Neuronal stem cell (in vitro differentiated cells): Measurements from ENCODE around the gene USO1.
"Not testable (repeated sequence)": the region's sequence is repeated elsewhere in the genome, so short reads cannot be mapped to it uniquely, and the experiment has no call there.

Source experiments
- DNase-seq: peaks from one replicate; pipeline ENCODE4 v3.0.0-alpha.2; 2013; ENCODE audit warnings: low spot score
- H2AFZ ChIP-seq: one replicate; pipeline ENCODE4 v1.6.1; 2013; ENCODE audit warnings: mild to moderate bottlenecking, low read length, inconsistent platforms
- H2AK5ac ChIP-seq: 2 replicates; pipeline ENCODE4 v1.6.1; 2013; ENCODE audit warnings: low read depth, mild to moderate bottlenecking, inconsistent platforms, low read length, moderate library complexity, mixed read lengths
- H2BK120ac ChIP-seq: 2 replicates; pipeline ENCODE4 v1.6.1; 2013; ENCODE audit warnings: low read depth, mild to moderate bottlenecking, inconsistent platforms, low read length, moderate library complexity, mixed read lengths
- H2BK12ac ChIP-seq: one replicate; pipeline ENCODE4 v1.6.1; 2013; ENCODE audit warnings: low read length, inconsistent platforms
- H2BK15ac ChIP-seq: 2 replicates; pipeline ENCODE4 v1.6.1; 2013; ENCODE audit warnings: mild to moderate bottlenecking, low read length, inconsistent platforms, mixed read lengths
- H2BK5ac ChIP-seq: one replicate; pipeline ENCODE4 v1.6.1; 2013; ENCODE audit warnings: inconsistent platforms, mild to moderate bottlenecking, low read length, moderate library complexity
- H3K14ac ChIP-seq: one replicate; pipeline ENCODE4 v1.6.1; 2013; ENCODE audit warnings: low read length, inconsistent platforms
- H3K18ac ChIP-seq: 2 replicates; pipeline ENCODE4 v1.6.1; 2013; ENCODE audit warnings: low read length, inconsistent platforms
- H3K23ac ChIP-seq: 2 replicates; pipeline ENCODE4 v1.6.1; 2013; ENCODE audit warnings: low read depth, mild to moderate bottlenecking, mixed read lengths, low read length, inconsistent platforms; ENCODE audit not compliant: poor library complexity
- H3K27ac ChIP-seq: replicated peaks from 3 replicates; pipeline ENCODE4 v1.5.1; 2013; ENCODE audit warnings: low read length, inconsistent platforms
- H3K27me3 ChIP-seq, 3 experiments: 2 replicates each; pipeline ENCODE4 v1.6.1; 2013; ENCODE audit warnings: low read length in 3 of 3, mild to moderate bottlenecking in 2 of 3, inconsistent platforms in 1 of 3, low read depth in 1 of 3, mixed read lengths in 1 of 3, moderate library complexity in 1 of 3; ENCODE audit not compliant: control insufficient read depth in 3 of 3, insufficient read depth in 3 of 3
- H3K36me3 ChIP-seq, 2 donors: replicated peaks in 1 of 2; 2 replicates each; pipeline ENCODE4 v1.6.1; 2013; ENCODE audit warnings: low read length in 2 of 2; ENCODE audit not compliant: control insufficient read depth in 2 of 2, insufficient read depth in 2 of 2
- H3K4ac ChIP-seq: 2 replicates; pipeline ENCODE4 v1.6.1; 2013; ENCODE audit warnings: inconsistent platforms, mild to moderate bottlenecking, low read length, moderate library complexity
- H3K4me1 ChIP-seq, 2 donors: 1 replicate in 1 of 2; 2 replicates in 1 of 2; pipeline ENCODE4 v1.6.1; 2013; ENCODE audit warnings: low read length in 2 of 2, low read depth in 1 of 2; ENCODE audit not compliant: control insufficient read depth in 2 of 2, insufficient read depth in 1 of 2
- H3K4me2 ChIP-seq: one replicate; pipeline ENCODE4 v1.6.1; 2013; ENCODE audit warnings: mild to moderate bottlenecking, low read length, inconsistent platforms; ENCODE audit not compliant: insufficient read depth, poor library complexity, severe bottlenecking
- H3K4me3 ChIP-seq, 2 donors: 2 replicates each; pipeline ENCODE4 v1.5.1; 2013; ENCODE audit warnings: low read length in 2 of 2, mild to moderate bottlenecking in 2 of 2, inconsistent platforms in 1 of 2, moderate library complexity in 1 of 2
- H3K79me1 ChIP-seq: one replicate; pipeline ENCODE4 v1.6.1; 2013; ENCODE audit warnings: low read depth, mild to moderate bottlenecking, inconsistent platforms, low read length, moderate library complexity
- H3K9ac ChIP-seq: one replicate; pipeline ENCODE4 v1.6.1; 2013; ENCODE audit warnings: mild to moderate bottlenecking, low read depth, low read length, inconsistent platforms; ENCODE audit not compliant: poor library complexity
- H3K9me3 ChIP-seq, 2 donors: replicated peaks in 1 of 2; 2 replicates each; pipeline versions ENCODE3 to v1.6.1; 2013; ENCODE audit warnings: low read length in 2 of 2, mild to moderate bottlenecking in 2 of 2, inconsistent platforms in 1 of 2, low read depth in 1 of 2, mixed read lengths in 1 of 2, moderate library complexity in 1 of 2; ENCODE audit not compliant: control insufficient read depth in 2 of 2, insufficient read depth in 1 of 2
- H4K8ac ChIP-seq: one replicate; pipeline ENCODE4 v1.6.1; 2013; ENCODE audit warnings: low read depth, mild to moderate bottlenecking, inconsistent platforms, low read length, moderate library complexity
- H4K91ac ChIP-seq: one replicate; pipeline ENCODE4 v1.6.1; 2013; ENCODE audit warnings: low read length, low read depth, mild to moderate bottlenecking, inconsistent platforms; ENCODE audit not compliant: poor library complexity
- WGBS, 2 donors: extraction: QIAGEN DNeasy Blood & Tissue Kit; methylation state at CpG; one replicate each; pipeline ENCODE4 v1.1.7; 2013; ENCODE audit warnings: missing lambda C conversion rate in 2 of 2, mixed read lengths in 1 of 2; ENCODE audit not compliant: insufficient read length in 2 of 2, insufficient replicate concordance in 1 of 2; ENCODE audit errors: extremely low coverage in 2 of 2; 5-methylcytosine and 5-hydroxymethylcytosine counted together

Gene USO1

GRCh38 chr4:75725942-75726538, 1.7 kb downstream of the USO1 start:
- Histone ChIP-seq H3K4me3 (peak overlapping the region; percentile 56 to 58), H3K4me2 (peak overlapping the region; percentile 25)
- H2BK120ac ChIP-seq, H3K23ac ChIP-seq, H3K36me3 ChIP-seq, H2AK5ac ChIP-seq, H3K79me1 ChIP-seq, H3K9me3 ChIP-seq, H2BK5ac ChIP-seq, H2BK12ac ChIP-seq, H3K14ac ChIP-seq, H3K18ac ChIP-seq, H4K8ac ChIP-seq, H3K4ac ChIP-seq, H3K27ac ChIP-seq, H2AFZ ChIP-seq, H3K4me1 ChIP-seq, H3K9ac ChIP-seq, H3K27me3 ChIP-seq, H2BK15ac ChIP-seq, H4K91ac ChIP-seq, DNase-seq: not testable (repeated sequence)
- no CpG with 5 or more reads among the region's 20 CpGs for WGBS, 2 donors

GRCh38 chr4:75726577-75726976, 2.2 kb downstream of the USO1 start:
- peaks cover 2% of the 10 kb centered on the region for H3K79me1 ChIP-seq
- DNase-seq: no peak
- H2AK5ac ChIP-seq: no peak overlapping the region
- no peak overlapping the region for H2BK120ac ChIP-seq
- peaks cover 1 to 7% of the 10 kb centered on the region in 2 donors for H3K4me1 ChIP-seq
- H2BK12ac ChIP-seq: no peak overlapping the region
- no peaks in the 10 kb centered on the region for H3K9me3 ChIP-seq
- H3K27me3 ChIP-seq: no peaks in the 10 kb centered on the region
- no peak overlapping the region for H3K23ac ChIP-seq
- H3K9ac ChIP-seq: no peak overlapping the region
- no peak overlapping the region for H3K4ac ChIP-seq
- H3K4me2 ChIP-seq: no peak overlapping the region
- no peak overlapping the region for H3K4me3 ChIP-seq
- no peak overlapping the region for H2BK15ac ChIP-seq
- H3K14ac ChIP-seq: no peak overlapping the region
- H2BK5ac ChIP-seq: no peak overlapping the region
- WGBS, 2 donors: no CpG with 5 or more reads among the region's 3 CpGs
- no peak overlapping the region for H3K27ac ChIP-seq
- peaks cover 0 to 2% of the 10 kb centered on the region in 2 donors for H3K36me3 ChIP-seq
- no peak overlapping the region for H4K8ac ChIP-seq
- H3K18ac ChIP-seq: no peak overlapping the region
- H4K91ac ChIP-seq: no peak overlapping the region
- no peak overlapping the region for H2AFZ ChIP-seq

GRCh38 chr4:75727073-75727472, 2.7 kb downstream of the USO1 start:
- Histone ChIP-seq H2BK12ac (no peak overlapping the region), H3K14ac (no peak overlapping the region), H3K18ac (no peak overlapping the region), H4K8ac (no peak overlapping the region), H3K4me3 (no peak overlapping the region), H3K4me2 (no peak overlapping the region), H3K9me3 (no peaks in the 10 kb centered on the region), H2AK5ac (no peak overlapping the region), H3K36me3 (peaks cover 0 to under 1% of the 10 kb centered on the region in 2 donors), H3K27ac (no peak overlapping the region), H2BK5ac (no peak overlapping the region), H3K4ac (no peak overlapping the region), H2BK120ac (no peak overlapping the region), H4K91ac (no peak overlapping the region), H2AFZ (no peak overlapping the region), H2BK15ac (no peak overlapping the region), H3K79me1 (peaks cover 2% of the 10 kb centered on the region), H3K27me3 (no peaks in the 10 kb centered on the region), H3K4me1 (peaks cover 1 to 7% of the 10 kb centered on the region in 2 donors), H3K9ac (no peak overlapping the region), H3K23ac (no peak overlapping the region)
- no CpG with 5 or more reads among the region's 1 CpG for WGBS, 2 donors
- DNase-seq: no peak

DNA sequence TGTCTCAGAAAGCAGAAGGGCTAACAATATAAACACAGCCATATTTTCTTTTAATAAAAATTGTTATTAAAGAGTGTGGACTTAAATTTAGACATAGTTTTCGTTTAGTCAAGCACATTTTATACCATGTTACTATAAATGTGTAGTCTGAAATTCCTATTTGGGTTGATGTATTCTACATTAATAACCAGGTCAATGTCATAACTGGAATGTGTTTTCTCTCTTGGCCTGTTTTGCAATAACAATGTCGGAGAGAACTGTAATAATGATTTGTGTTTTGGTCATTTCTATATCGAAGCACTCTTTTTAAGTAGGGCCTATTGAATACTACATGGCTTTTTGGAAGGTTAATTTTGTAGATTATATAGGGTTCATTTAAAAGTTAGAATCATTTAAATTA, 5.5 kb downstream of the USO1 start:
- Histone ChIP-seq H3K4me2 (no peak overlapping the region), H2BK5ac (no peak overlapping the region), H3K27me3 (no peaks in the 10 kb centered on the region), H2AK5ac (no peak overlapping the region), H3K9me3 (peaks cover 0 to 6% of the 10 kb centered on the region in 2 donors), H3K27ac (no peak overlapping the region), H3K36me3 (no peaks in the 10 kb centered on the region), H3K18ac (no peak overlapping the region), H2BK15ac (no peak overlapping the region), H2AFZ (no peak overlapping the region), H2BK12ac (no peak overlapping the region), H4K8ac (no peak overlapping the region), H3K9ac (no peak overlapping the region), H3K4ac (no peak overlapping the region), H3K4me3 (no peak overlapping the region), H3K14ac (no peak overlapping the region), H3K79me1 (peaks cover 2% of the 10 kb centered on the region), H4K91ac (no peak overlapping the region), H2BK120ac (no peak overlapping the region), H3K4me1 (peaks cover 0 to 4% of the 10 kb centered on the region in 2 donors), H3K23ac (no peak overlapping the region)
- WGBS, 2 donors: no CpG with 5 or more reads among the region's 3 CpGs
- no peak for DNase-seq
